Esophagus squamous epithelium (tissue), 5 donors: ENCODE data around the gene ZNF133. TPM values are rescaled to one million over a fixed set of nuclear protein-coding genes. Genes with fewer than 3 reads are reported as not detected.

Experiments used
- DNase-seq: peaks from one replicate; lab custom pipeline; 2025; lab: John Stamatoyannopoulos, UW
- H3K27ac ChIP-seq, 4 donors: fragments of 200-600 bp; sonication (generic); one replicate each; pipeline ENCODE4 v1.5.1; 2016 to 2019; ENCODE audit warnings: mild to moderate bottlenecking in 1 of 4
- H3K27me3 ChIP-seq, 4 donors: fragments of 200-600 bp; sonication (generic); 1 replicate in 3 of 4; 2 replicates in 1 of 4; pipeline versions ENCODE4 v1.5.1 to v1.6.0; 2017 to 2021; ENCODE audit warnings: antibody characterized with exemption in 1 of 4
- H3K36me3 ChIP-seq, 3 donors: fragments of 200-600 bp; sonication (generic); one replicate each; pipeline ENCODE4 v1.5.1; 2016 to 2019
- H3K4me1 ChIP-seq, 3 donors: fragments of 200-600 bp; sonication (generic); one replicate each; pipeline ENCODE4 v1.5.1; 2017 to 2019
- H3K4me3 ChIP-seq, 4 donors: fragments of 200-600 bp; sonication (generic); 1 replicate in 3 of 4; 2 replicates in 1 of 4; pipeline ENCODE4 v1.5.1; 2016 to 2019; ENCODE audit warnings: mild to moderate bottlenecking in 2 of 4, moderate library complexity in 1 of 4
- H3K9me3 ChIP-seq, 3 donors: fragments of 200-600 bp; sonication (generic); one replicate each; pipeline ENCODE4 v1.5.1; 2016 to 2019
- POLR2A ChIP-seq, 4 donors: fragments of 450-650 bp; IDR thresholded peaks; one replicate each; pipeline ENCODE4 v1.6.1; 2017; ENCODE audit warnings: antibody characterized with exemption in 4 of 4, mild to moderate bottlenecking in 4 of 4, moderate library complexity in 3 of 4
- WGBS, 2 donors: methylation state at CpG; one replicate each; pipeline ENCODE4 v1.1.5; 2018; 5-methylcytosine and 5-hydroxymethylcytosine counted together
- intact Hi-C: fragments of 100-400 bp; cut with DNase I; formaldehyde crosslinking; loops from one replicate; pipeline ENCODE4 v1.15.0; 2022
- total RNA-seq, 4 donors: library from RNA; depleted of rRNA; stranded (reverse); fragments of >200 nt; gene quantifications; one replicate each; pipeline ENCODE4 v1.1.0, GENCODE V29; 2016
- TF ChIP-seq, protein P1 (sequence below), 6 experiments: fragments of 450-650 bp in 4 of 6; fragments of 200-600 bp in 2 of 6; sonication (generic) in 2 of 6; IDR thresholded peaks; one replicate each; pipeline ENCODE4 v1.5.1; 2016 to 2019; ENCODE audit warnings: antibody characterized with exemption in 6 of 6, mild to moderate bottlenecking in 4 of 6, moderate library complexity in 4 of 6
- donor health status: DM: yes; HTN: yes; CAD: no.

ZNF133 gene
- total RNA-seq, 4 donors from 2014 or later = 10.1 to 20.2 (median 13.7) TPM

DNA sequence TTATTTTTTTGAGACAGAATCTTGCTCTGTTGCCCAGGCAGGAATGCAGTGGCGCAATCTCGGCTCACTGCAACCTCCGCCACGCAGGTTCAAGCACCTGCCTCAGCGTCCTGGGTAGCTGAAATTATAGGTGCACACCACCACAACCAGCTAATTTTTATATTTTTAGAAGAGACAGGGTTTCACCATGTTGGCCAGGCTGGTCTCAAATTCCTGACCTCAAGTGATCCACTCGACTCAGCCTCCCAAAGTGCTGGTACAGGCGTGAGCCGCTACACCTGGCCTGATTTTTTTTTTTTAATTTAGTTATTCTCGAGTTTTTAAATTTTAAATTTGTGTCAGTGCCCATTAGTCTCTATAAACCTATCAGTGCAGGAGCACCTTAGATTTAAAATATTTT is 24.4 kb downstream of the ZNF133 start:
- Histone ChIP-seq H3K36me3 (peaks cover 3 to 60% (median 5%) of the 10 kb centered on the region in 3 donors), H3K4me1 (peaks cover 0 to 11% (median 0%) of the 10 kb centered on the region in 3 donors), H3K27ac (no peak overlapping the region), H3K27me3 (no peaks in the 10 kb centered on the region), H3K9me3 (no peaks in the 10 kb centered on the region), H3K4me3 (no peak overlapping the region)
- intact Hi-C loops = no loop called here
- DNase-seq = no peak
- TF ChIP-seq, protein P1, sequence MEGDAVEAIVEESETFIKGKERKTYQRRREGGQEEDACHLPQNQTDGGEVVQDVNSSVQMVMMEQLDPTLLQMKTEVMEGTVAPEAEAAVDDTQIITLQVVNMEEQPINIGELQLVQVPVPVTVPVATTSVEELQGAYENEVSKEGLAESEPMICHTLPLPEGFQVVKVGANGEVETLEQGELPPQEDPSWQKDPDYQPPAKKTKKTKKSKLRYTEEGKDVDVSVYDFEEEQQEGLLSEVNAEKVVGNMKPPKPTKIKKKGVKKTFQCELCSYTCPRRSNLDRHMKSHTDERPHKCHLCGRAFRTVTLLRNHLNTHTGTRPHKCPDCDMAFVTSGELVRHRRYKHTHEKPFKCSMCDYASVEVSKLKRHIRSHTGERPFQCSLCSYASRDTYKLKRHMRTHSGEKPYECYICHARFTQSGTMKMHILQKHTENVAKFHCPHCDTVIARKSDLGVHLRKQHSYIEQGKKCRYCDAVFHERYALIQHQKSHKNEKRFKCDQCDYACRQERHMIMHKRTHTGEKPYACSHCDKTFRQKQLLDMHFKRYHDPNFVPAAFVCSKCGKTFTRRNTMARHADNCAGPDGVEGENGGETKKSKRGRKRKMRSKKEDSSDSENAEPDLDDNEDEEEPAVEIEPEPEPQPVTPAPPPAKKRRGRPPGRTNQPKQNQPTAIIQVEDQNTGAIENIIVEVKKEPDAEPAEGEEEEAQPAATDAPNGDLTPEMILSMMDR (IDR thresholded peaks at IDR 0.05) = no peak
- TF ChIP-seq POLR2A (IDR thresholded peaks at IDR 0.05) = no peak
- 94 to 95% methylated on average over 9 of the region's 9 CpGs for WGBS, 2 donors

- intact Hi-C loops = no loop called here
- WGBS, 2 donors = 31 to 46% methylated on average over 1 of the region's 1 CpG
- no peak overlapping the region for H3K27ac ChIP-seq
These were observed 25.1 kb downstream of the ZNF133 start for GRCh38 chr20:18313411-18313810.

DNA sequence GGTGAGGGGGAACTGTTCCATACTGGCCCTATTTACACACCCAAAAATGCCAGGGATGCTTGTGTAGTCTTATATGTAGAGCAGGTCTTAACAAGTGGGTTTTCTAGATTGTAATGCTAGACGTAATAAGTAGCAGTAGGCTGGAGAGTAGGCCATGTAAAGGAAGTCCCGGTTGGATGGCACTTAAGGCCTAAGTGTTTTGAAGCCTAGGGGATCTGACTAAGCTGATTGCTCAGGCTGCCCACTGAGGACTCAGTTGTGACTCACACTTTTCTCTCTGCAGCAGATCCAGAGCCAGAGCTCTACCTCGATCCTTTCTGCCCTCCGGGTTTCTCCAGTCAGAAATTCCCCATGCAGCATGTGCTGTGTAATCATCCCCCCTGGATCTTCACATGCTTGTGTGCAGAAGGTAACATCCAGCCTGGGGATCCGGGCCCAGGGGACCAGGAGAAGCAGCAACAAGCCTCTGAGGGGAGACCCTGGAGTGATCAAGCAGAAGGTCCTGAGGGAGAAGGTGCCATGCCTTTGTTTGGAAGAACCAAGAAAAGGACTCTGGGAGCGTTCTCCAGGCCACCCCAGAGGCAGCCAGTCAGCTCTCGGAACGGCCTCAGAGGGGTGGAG is 26.6 kb downstream of the ZNF133 start:
- TF ChIP-seq, protein P1 (IDR thresholded peaks at IDR 0.05) = no peak
- TF ChIP-seq POLR2A (IDR thresholded peaks at IDR 0.05) = no peak
- Histone ChIP-seq H3K9me3 (no peaks in the 10 kb centered on the region), H3K27me3 (no peaks in the 10 kb centered on the region), H3K36me3 (peaks cover 3 to 50% (median 5%) of the 10 kb centered on the region in 3 donors), H3K27ac (peak overlapping the region in 1 of 4 donors; percentile 11), H3K4me1 (peaks cover 0 to 11% (median 0%) of the 10 kb centered on the region in 3 donors), H3K4me3 (no peak overlapping the region)
- intact Hi-C loops = no loop called here
- 57 to 59% methylated on average over 4 to 7 of the region's 8 CpGs for WGBS, 2 donors
- DNase-seq = no peak

More at GRCh38 chr20:18313411-18313810, 25.1 kb downstream of the ZNF133 start:
- no peak for DNase-seq
- peaks cover 3 to 62% (median 5%) of the 10 kb centered on the region in 3 donors for H3K36me3 ChIP-seq
- no peaks in the 10 kb centered on the region for H3K27me3 ChIP-seq
- no peak overlapping the region for H3K4me3 ChIP-seq
- no peaks in the 10 kb centered on the region for H3K9me3 ChIP-seq
- TF ChIP-seq, protein P1 (IDR thresholded peaks at IDR 0.05) = no peak
- TF ChIP-seq POLR2A (IDR thresholded peaks at IDR 0.05) = no peak
- peaks cover 0 to 11% (median 0%) of the 10 kb centered on the region in 3 donors for H3K4me1 ChIP-seq

- TF ChIP-seq POLR2A (IDR thresholded peaks at IDR 0.05) = no peak
- TF ChIP-seq, protein P1 (IDR thresholded peaks at IDR 0.05) = no peak
- WGBS, 2 donors = 96 to 98% methylated on average over 9 to 15 of the region's 15 CpGs
- Histone ChIP-seq H3K9me3 (no peaks in the 10 kb centered on the region), H3K4me1 (peaks cover 0 to 11% (median 0%) of the 10 kb centered on the region in 3 donors), H3K27ac (no peak overlapping the region), H3K36me3 (peaks cover 3 to 40% (median 5%) of the 10 kb centered on the region in 3 donors), H3K27me3 (no peaks in the 10 kb centered on the region), H3K4me3 (no peak overlapping the region)
- intact Hi-C loops = no loop called here
- DNase-seq = no peak
These were observed 27.8 kb downstream of the ZNF133 start for GRCh38 chr20:18316166-18316565.

- intact Hi-C loops = no loop called here
- TF ChIP-seq, protein P1 (IDR thresholded peaks at IDR 0.05) = no peak
- TF ChIP-seq POLR2A (IDR thresholded peaks at IDR 0.05) = no peak
- Histone ChIP-seq H3K4me1 (no peaks in the 10 kb centered on the region), H3K4me3 (no peak overlapping the region), H3K36me3 (peaks cover 0 to 19% (median 1%) of the 10 kb centered on the region in 3 donors), H3K27ac (no peak overlapping the region), H3K27me3 (no peaks in the 10 kb centered on the region), H3K9me3 (no peaks in the 10 kb centered on the region)
- no peak for DNase-seq
These were observed 33.0 kb downstream of the ZNF133 start for GRCh38 chr20:18321316-18321715.
